Testis (tissue), 2 donors: ENCODE data around the gene TTLL8.

Source experiments
- POLR2A ChIP-seq: fragments of 450-650 bp; IDR thresholded peaks from one replicate; pipeline ENCODE4 v1.6.1; 2017; ENCODE audit warnings: antibody characterized with exemption, mild to moderate bottlenecking, moderate library complexity
- TF ChIP-seq, protein P1 (sequence below), 3 experiments: fragments of 450-650 bp in 2 of 3; fragments of 200-600 bp in 1 of 3; sonication (generic) in 1 of 3; IDR thresholded peaks; one replicate each; pipeline ENCODE4 v1.5.1; 2016 to 2019; ENCODE audit warnings: antibody characterized with exemption in 3 of 3, mild to moderate bottlenecking in 2 of 3, moderate library complexity in 1 of 3

DNA sequence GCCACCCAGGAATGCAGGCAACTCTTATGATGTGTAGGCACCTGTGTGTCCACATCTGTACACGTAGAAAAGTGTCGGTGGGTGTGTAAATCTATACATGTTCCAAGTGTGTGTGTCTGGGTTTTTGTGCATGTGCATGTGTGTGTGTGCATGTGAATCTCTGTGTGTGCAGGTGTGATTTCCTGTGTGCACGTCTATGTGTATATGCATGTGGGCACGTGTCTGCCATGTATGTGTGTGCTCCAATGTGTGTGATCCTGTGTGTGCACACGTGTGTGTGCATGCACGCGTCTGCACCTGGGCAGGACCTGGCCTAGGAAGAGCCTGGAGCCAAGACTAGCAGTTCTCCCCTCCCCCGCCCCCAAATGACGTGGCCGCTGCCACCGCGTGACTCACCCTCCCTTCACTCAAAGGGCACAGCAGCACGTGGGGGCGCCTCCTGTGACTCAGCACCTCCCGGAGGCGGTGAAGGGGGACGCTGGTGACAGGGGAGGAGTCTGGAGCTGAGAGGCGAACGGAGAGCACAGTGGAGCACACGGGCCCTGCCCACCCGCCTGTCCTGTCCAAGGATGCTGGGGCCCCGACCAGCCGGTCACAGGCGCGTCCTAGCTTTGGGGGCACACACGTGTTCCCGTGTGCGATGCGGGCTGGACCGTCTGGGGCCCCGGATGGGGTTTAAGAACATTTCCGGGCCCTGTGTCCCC, 87.4 kb downstream of the TTLL8 start:
- TF ChIP-seq POLR2A: no peak
- TF ChIP-seq, protein P1, sequence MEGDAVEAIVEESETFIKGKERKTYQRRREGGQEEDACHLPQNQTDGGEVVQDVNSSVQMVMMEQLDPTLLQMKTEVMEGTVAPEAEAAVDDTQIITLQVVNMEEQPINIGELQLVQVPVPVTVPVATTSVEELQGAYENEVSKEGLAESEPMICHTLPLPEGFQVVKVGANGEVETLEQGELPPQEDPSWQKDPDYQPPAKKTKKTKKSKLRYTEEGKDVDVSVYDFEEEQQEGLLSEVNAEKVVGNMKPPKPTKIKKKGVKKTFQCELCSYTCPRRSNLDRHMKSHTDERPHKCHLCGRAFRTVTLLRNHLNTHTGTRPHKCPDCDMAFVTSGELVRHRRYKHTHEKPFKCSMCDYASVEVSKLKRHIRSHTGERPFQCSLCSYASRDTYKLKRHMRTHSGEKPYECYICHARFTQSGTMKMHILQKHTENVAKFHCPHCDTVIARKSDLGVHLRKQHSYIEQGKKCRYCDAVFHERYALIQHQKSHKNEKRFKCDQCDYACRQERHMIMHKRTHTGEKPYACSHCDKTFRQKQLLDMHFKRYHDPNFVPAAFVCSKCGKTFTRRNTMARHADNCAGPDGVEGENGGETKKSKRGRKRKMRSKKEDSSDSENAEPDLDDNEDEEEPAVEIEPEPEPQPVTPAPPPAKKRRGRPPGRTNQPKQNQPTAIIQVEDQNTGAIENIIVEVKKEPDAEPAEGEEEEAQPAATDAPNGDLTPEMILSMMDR (IDR thresholded peaks at IDR 0.05): no peak
